GM12865 (cell line): ENCODE measurements around the gene BRF1.

Experiments
- DNase-seq: peaks from one replicate; pipeline ENCODE4 v3.0.0; 2010; ENCODE audit warnings: low read depth
- H3K4me3 ChIP-seq: 2 replicates; pipeline ENCODE4 v1.5.1; 2011; ENCODE audit warnings: mild to moderate bottlenecking, low read depth, low read length, control low read depth
- TF ChIP-seq, protein P1 (sequence below): IDR thresholded peaks from 2 replicates; pipeline ENCODE4 v1.5.1; 2011; ENCODE audit warnings: low read length, control low read depth, low read depth, inconsistent platforms; ENCODE audit not compliant: insufficient read depth; ENCODE audit errors: missing control alignments

The BRF1 gene

DNA sequence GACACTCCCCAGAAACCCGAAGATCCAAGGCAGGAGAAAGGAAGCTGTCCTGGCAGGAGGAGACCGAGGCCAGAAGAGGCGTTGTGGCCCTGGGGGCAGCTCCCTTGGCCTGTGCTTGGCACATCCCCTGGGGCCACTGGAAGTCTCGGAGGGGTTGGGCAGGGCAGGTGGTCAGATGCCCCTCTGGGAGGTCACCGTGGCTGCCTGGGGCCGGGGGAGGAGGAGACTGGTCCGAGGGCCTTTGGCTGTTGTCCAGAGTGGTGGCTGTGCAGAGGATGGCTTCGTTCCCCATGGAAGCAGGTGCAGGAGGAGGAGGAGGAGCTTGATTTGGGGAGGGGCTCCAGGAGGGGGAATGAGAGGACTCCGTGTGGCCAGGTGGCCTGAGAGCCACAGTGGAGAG lies 116.3 kb downstream of the BRF1 start:
- DNase-seq: no peak
- TF ChIP-seq, protein P1, sequence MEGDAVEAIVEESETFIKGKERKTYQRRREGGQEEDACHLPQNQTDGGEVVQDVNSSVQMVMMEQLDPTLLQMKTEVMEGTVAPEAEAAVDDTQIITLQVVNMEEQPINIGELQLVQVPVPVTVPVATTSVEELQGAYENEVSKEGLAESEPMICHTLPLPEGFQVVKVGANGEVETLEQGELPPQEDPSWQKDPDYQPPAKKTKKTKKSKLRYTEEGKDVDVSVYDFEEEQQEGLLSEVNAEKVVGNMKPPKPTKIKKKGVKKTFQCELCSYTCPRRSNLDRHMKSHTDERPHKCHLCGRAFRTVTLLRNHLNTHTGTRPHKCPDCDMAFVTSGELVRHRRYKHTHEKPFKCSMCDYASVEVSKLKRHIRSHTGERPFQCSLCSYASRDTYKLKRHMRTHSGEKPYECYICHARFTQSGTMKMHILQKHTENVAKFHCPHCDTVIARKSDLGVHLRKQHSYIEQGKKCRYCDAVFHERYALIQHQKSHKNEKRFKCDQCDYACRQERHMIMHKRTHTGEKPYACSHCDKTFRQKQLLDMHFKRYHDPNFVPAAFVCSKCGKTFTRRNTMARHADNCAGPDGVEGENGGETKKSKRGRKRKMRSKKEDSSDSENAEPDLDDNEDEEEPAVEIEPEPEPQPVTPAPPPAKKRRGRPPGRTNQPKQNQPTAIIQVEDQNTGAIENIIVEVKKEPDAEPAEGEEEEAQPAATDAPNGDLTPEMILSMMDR: no peak
- no peak overlapping the region for H3K4me3 ChIP-seq

DNA sequence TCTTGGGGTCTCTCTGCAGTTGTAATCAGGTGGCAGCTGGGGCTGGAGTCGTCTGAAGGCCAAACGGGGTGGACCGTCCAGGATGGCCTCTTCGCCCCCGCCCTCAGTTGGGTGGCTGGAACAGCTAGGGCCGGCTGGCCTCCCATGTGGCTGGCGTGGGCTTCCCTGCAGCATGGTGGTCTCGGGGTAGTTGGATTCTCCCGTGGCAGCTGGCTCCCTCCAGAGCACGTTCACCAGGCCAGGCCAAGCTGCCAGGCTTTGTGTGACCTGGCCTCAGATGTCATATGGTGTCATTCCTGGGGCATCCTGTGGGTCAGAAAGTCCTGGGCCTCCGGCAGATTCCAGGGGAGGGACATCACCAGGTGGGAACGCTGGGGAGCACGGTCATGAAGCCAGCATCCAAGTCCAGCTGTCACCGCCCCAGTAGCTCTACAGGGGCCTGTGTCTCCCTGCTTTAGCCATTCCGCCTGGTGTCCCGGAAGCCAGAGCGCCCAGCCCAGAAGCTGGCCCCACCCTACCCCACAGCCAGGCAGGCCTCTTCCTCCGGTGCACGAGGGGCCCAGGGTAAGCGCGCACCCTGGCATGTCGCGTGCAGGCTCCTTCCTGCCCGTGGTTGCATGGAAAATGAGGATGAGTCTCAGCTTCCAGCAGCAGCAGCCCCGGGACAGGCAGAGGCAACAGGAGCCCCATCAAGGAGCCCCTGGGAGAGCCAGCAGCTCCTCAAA lies 118.3 kb downstream of the BRF1 start:
- DNase-seq: no peak
- TF ChIP-seq, protein P1: no peak
- H3K4me3 ChIP-seq: no peak overlapping the region

DNA sequence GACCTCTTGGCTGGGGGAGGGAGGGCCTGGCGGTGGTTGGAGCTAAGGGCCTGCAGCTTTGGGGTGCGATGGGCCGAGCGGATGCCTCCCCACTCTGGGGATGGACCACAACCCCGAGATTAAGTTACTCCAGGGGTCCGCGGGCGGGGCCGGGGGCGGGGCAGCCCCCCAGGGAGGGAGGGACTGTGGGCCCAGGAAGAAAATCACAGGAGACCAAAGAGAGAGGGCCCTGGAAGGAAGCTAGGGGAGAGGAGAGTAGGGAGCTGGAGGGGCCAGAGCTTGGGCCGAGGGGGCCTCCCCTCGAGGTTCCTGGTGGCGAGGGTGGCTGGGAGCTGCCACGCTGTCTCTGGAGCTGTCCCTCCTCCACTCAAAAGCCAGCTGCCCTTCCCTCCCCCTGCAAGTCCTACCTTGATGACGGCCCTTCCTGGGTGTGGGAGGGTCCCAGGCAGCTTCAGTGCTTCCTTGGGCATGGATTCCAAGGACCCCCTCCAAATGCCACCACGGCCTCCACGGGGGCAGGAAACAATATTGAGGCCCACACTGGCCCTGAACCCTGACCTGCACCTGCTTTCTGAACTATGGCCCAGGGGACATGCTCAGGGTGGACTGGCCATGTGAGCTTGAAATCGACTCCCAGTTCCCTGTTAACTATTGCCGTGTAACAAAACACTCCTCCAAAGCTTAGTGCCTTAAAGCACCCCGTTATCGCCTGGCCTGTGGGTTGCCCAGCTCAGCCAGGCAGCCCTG lies 119.1 kb downstream of the BRF1 start:
- no peak for DNase-seq
- no peak overlapping the region; the same call in 1 of the 2 replicates for H3K4me3 ChIP-seq
- TF ChIP-seq, protein P1: no peak

DNA sequence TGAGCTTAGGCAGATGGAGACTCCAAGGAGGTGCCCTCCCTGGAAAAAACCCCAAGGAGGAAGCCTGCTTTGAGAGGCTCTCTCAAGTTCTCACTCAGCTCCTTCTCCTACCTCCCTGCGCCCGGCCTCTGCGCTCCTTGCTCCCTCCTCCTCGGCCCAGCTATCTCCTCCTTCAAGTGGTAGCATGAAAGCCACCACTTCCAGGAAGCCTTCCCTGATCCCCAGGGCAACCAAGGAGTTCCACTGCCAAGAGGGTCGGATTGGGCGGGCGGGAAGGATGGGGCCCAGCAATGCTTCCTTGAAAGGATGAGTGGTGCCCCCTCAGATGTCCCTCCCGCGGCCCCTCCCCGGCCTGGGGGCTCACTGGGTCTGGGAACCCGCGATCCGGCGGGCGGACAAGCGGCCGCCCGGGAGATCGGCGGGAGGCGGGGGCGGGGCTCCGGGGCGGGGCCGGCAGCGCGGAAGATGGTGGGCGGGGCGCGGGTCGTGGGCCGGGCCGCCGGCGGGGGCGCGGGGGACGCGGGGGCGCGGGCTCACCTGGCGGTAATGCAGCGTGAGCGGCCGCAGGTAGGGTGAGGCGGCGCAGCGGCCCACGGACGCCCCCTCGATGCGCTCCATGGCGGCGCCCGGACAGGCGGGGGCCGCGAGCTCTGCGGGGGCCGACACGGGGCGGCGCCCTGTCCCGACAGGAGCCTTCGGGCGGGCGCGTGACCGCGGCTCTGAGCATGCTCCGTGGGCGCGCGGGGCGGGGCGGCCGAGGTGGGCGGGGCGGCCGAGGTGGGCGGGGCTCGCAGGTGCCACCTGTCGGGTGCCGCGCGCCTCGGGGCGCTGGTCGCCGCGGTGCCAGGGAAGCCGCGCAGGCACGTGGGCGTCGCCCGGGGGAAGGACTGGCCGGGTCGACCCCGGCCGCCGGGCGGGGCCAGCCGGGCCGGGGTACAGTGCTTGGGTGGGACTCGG lies 119.9 kb downstream of the BRF1 start, which contains the start of gene NUDT14:
TSS of gene NUDT14 (minus strand) at position 721 of the 957 bp plus-strand sequence. CDS start at position 618, 103 bp downstream.
- H3K4me3 ChIP-seq: peak within 1 kb of the TSS; percentile 62
- DNase-seq: peak; percentile 79
- TF ChIP-seq, protein P1: no peak

DNA sequence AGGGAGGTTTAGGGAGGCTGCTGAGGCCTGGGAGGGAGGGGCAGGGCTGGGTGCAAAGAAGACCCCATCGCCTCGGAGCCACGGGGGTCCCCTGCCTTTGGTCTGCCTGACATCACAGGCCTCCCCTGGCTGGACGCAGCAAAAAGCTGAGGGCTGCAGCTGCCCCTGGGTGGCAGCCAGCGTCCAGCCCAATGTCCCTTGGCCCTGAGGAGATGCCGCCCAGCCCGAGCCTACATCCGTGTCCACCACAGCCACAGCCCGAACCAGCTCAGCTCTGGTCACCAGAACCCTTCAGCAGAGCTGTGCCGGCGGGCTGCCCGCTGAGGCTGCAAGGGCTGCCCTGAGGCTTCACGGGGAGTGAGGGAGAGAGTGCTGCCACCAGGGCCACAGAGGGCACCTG lies 121.6 kb downstream of the BRF1 start:
- DNase-seq: no peak
- H3K4me3 ChIP-seq: no peak overlapping the region
- TF ChIP-seq, protein P1: no peak

GRCh38 chr14:105178868-105179140 lies 122.0 kb downstream of the BRF1 start:
- no peak overlapping the region for H3K4me3 ChIP-seq
- TF ChIP-seq, protein P1: no peak
- DNase-seq: no peak
